ENCODE results near the gene CIRBP. TPM values are rescaled to one million over a fixed set of nuclear protein-coding genes. Genes with fewer than 3 reads are reported as not detected.

Gene CIRBP
- total and polyA plus RNA-seq, 3 donors from 2014 or later = 483 to 661 (median 621) TPM

DNA sequence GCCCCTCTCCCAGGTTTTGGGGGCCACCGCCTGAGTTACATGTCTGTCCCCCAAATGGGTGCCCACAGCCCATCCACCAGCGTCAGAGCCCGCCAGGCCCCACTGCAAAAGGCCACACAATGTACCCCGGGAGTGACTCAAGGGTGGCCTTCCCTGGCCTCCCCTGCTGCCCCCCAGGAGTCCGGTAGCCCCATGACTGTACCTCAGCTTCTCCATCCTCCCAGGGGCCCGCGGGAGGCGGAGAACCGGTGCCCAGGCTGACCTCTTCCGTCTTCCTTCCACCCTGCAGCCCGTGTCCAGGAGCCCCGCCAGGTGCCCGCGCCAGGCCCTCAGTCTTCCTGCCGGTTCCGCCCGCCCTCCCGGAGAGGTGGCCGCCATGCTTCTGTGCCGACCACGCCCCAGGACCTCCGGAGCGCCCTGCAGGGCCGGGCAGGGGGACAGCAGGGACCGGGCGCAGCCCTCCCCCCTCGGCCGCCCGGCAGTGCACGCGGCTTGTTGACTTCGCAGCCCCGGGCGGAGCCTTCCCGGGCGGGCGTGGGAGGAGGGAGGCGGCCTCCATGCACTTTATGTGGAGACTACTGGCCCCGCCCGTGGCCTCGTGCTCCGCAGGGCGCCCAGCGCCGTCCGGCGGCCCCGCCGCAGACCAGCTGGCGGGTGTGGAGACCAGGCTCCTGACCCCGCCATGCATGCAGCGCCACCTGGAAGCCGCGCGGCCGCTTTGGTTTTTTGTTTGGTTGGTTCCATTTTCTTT, 41.7 kb upstream of the CIRBP start:
- Histone ChIP-seq H3K27me3 (no peaks in the 10 kb centered on the region), H3K4me1 (peaks cover 14% of the 10 kb centered on the region), H3K36me3 (ENCODE audit: low read depth, missing control alignments) (no peaks in the 10 kb centered on the region), H3K27ac (peak overlapping the region; percentile 29 to 63), H3K9me3 (no peaks in the 10 kb centered on the region), H3K4me3 (peak overlapping the region; percentile 26 to 48)
- TF ChIP-seq, protein P1, sequence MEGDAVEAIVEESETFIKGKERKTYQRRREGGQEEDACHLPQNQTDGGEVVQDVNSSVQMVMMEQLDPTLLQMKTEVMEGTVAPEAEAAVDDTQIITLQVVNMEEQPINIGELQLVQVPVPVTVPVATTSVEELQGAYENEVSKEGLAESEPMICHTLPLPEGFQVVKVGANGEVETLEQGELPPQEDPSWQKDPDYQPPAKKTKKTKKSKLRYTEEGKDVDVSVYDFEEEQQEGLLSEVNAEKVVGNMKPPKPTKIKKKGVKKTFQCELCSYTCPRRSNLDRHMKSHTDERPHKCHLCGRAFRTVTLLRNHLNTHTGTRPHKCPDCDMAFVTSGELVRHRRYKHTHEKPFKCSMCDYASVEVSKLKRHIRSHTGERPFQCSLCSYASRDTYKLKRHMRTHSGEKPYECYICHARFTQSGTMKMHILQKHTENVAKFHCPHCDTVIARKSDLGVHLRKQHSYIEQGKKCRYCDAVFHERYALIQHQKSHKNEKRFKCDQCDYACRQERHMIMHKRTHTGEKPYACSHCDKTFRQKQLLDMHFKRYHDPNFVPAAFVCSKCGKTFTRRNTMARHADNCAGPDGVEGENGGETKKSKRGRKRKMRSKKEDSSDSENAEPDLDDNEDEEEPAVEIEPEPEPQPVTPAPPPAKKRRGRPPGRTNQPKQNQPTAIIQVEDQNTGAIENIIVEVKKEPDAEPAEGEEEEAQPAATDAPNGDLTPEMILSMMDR (IDR thresholded peaks at IDR 0.05) = no peak
- TF ChIP-seq POLR2A (IDR thresholded peaks at IDR 0.05) = no peak
- 70 to 79% methylated on average over 25 to 56 of the region's 56 CpGs for WGBS, 2 donors
- DNase-seq = no peak
- intact Hi-C loops (cut with DNase I; ENCODE audit: low total_unique reads) = no loop called here

DNA sequence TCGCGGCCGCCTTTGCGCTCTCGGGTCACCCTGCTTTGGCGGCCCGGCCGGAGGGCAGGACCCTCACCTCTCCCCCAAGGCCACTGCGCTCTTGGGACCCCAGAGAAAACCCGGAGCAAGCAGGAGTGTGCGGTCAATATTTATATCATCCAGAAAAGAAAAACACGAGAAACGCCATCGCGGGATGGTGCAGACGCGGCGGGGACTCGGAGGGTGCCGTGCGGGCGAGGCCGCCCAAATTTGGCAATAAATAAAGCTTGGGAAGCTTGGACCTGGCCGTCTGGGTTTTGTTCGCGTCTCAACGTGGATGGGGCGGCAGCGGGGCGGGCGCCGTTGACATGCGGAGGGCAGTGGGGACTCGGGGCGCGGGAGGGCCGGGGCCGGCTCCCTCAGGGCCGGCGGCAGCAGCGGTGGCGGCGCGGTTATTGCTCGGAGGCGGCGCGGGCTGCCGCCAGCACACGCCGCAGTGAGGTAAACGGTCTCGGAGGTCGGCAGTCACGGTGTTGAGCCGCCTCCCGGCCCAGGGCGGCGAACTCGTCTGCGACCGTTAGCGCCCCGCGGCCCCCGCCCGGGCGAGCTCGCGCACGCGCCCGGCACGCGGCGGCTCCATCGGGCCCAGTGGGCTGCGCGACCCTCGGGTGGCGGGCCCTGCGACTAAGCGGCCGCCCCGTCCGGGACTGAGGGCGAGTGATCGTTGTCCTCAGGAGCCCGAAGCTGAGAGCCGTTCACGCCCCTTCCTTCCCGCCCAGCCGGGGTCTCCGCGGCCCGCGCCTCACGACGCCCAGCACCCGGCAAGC, 40.8 kb upstream of the CIRBP start:
- no peaks in the 10 kb centered on the region for H3K9me3 ChIP-seq
- no peaks in the 10 kb centered on the region for H3K36me3 ChIP-seq (ENCODE audit: low read depth, missing control alignments)
- intact Hi-C loops (cut with DNase I; ENCODE audit: low total_unique reads) = no loop called here
- TF ChIP-seq POLR2A (IDR thresholded peaks at IDR 0.05) = no peak
- TF ChIP-seq, protein P1 (IDR thresholded peaks at IDR 0.05) = no peak
- H3K27me3 ChIP-seq = no peaks in the 10 kb centered on the region
- peak overlapping the region; percentile 26 to 48 for H3K4me3 ChIP-seq
- peak overlapping the region; percentile 29 to 63 for H3K27ac ChIP-seq
- 74 to 75% methylated on average over 43 to 100 of the region's 100 CpGs for WGBS, 2 donors
- peaks cover 17% of the 10 kb centered on the region for H3K4me1 ChIP-seq
- no peak for DNase-seq

DNA sequence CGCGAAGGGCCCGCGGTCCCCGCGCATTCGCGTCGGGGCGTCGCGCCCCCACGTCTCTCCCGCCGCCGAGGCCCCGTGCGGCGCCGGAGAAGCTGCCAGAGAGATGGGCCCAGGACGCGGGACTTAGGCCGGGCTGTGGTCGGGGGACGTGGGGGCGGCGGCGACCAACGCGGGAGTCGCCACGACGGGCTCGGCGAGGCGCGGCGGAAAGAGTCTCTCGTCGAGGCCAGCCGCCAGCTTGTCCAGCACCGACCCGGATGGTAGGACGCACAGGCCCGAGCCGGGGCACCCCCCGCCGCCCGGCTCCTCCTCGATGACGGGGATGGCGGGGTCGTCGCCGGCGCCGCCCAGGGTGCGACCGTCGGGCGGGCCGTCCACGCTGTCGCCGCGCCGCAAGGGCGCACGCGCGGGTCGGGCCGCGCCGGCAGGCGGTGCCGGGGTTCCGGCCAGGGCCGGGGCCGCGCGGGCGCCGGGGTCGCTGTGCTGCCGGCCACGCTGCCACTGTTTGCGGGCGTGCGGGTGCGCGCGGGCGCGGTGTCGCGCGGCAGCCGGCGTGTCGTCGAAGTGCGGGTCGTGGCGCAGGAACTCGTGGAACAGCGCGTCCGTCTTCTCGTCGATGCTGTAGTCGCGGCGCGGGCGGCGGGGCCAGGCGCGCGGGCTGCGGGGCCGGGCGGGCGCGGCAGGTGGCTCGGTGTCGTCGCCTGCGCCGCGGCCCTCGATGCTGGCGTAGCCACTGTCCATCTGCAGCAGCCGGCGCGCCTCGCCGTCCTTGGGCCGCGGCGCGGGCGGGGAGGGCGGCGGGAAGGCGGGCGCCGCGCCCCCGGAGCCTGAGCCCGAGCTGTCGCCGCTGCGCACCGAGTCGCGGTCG, 39.8 kb upstream of the CIRBP start:
- DNase-seq = no peak
- Histone ChIP-seq H3K36me3 (ENCODE audit: low read depth, missing control alignments) (no peaks in the 10 kb centered on the region), H3K4me1 (peaks cover 18% of the 10 kb centered on the region), H3K4me3 (peak overlapping the region in 1 of 2 donors; percentile 26), H3K27me3 (no peaks in the 10 kb centered on the region), H3K9me3 (no peaks in the 10 kb centered on the region), H3K27ac (no peak overlapping the region)
- 94 to 97% methylated on average over 28 to 155 of the region's 158 CpGs for WGBS, 2 donors
- TF ChIP-seq POLR2A (IDR thresholded peaks at IDR 0.05) = no peak
- TF ChIP-seq, protein P1 (IDR thresholded peaks at IDR 0.05) = no peak
- intact Hi-C loops (cut with DNase I; ENCODE audit: low total_unique reads) = no loop called here

DNA sequence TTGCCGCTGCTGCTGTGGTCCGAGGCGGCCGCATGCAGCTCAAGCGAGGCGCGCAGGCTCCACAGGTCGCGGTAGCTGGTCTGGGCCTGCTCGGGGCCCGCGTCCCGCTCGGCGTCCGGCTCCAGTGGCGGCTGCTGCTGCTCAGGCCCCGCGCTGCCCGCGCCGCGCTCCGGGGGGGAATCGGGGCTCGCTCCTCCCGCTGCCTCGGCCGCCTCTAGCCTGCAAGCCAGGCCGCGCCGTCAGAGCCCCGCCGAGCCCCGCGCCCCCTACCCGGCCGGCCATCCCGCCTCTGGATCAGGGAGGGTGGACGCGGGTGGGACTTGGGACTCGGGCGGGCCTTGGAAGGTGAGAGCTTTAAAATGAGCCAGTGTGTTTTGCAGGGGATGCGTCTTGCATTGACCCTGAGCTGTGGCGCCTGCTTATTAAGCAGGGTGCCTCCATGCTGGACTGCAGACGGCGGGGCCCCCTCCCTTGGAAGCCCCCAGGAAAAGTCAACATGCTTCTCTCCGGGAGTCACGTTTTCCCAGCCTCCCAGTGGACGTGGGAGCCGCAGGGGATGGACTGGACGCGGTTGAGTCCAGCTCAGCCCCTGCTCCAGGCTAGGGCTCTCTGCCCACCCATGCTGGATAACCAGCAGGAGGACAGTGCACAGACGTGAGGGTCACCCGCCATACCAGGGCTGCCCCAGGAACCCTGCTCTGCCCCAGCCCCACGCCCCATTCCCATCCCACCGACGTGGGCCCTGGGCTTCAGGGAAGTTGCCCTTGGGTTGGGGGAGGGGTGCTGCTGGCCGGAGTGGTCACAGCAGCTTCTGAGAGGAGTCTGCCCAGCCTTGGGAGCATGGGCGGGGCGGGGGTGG, 39.0 kb upstream of the CIRBP start:
- intact Hi-C loops (cut with DNase I; ENCODE audit: low total_unique reads) = no loop called here
- H3K9me3 ChIP-seq = no peaks in the 10 kb centered on the region
- H3K4me1 ChIP-seq = peaks cover 18% of the 10 kb centered on the region
- no peak for DNase-seq
- TF ChIP-seq POLR2A (IDR thresholded peaks at IDR 0.05) = no peak
- TF ChIP-seq, protein P1 (IDR thresholded peaks at IDR 0.05) = no peak
- no peaks in the 10 kb centered on the region for H3K27me3 ChIP-seq
- WGBS, 2 donors = 77% methylated on average over 59 of the region's 61 CpGs; no CpG with 5 or more reads in 1 of the 2 donors
- H3K4me3 ChIP-seq = no peak overlapping the region
- no peaks in the 10 kb centered on the region for H3K36me3 ChIP-seq (ENCODE audit: low read depth, missing control alignments)
- no peak overlapping the region for H3K27ac ChIP-seq
